ENCODE results near the gene ZNF428. TPM values are rescaled to one million over a fixed set of nuclear protein-coding genes. Genes with fewer than 3 reads are reported as not detected.

The ZNF428 gene
- total RNA-seq, 1 experiment from 2014 or later: 64.1 TPM

- Histone ChIP-seq H3K27ac (no peak overlapping the region), H3K4me1 (replicated peaks) (peaks cover 15% of the 10 kb centered on the region), H3K9me3 (replicated peaks) (no peaks in the 10 kb centered on the region), H3K27me3 (replicated peaks) (no peaks in the 10 kb centered on the region), H3K36me3 (peaks cover 54% of the 10 kb centered on the region), H3K4me3 (no peak overlapping the region)
- DNase-seq (ENCODE audit: low read depth in 1 of 2, low spot score in 2 of 2): no peak
Observed at GRCh38 chr19:43599635-43600295, 19.7 kb downstream of the ZNF428 start.

GRCh38 chr19:43598445-43599240 is 20.8 kb downstream of the ZNF428 start:
- Histone ChIP-seq H3K27me3 (replicated peaks) (no peaks in the 10 kb centered on the region), H3K4me1 (replicated peaks) (peaks cover 24% of the 10 kb centered on the region), H3K9me3 (replicated peaks) (no peaks in the 10 kb centered on the region), H3K36me3 (peaks cover 62% of the 10 kb centered on the region), H3K27ac (no peak overlapping the region), H3K4me3 (no peak overlapping the region)
- no peak for DNase-seq (ENCODE audit: low read depth in 1 of 2, low spot score in 2 of 2)

DNA sequence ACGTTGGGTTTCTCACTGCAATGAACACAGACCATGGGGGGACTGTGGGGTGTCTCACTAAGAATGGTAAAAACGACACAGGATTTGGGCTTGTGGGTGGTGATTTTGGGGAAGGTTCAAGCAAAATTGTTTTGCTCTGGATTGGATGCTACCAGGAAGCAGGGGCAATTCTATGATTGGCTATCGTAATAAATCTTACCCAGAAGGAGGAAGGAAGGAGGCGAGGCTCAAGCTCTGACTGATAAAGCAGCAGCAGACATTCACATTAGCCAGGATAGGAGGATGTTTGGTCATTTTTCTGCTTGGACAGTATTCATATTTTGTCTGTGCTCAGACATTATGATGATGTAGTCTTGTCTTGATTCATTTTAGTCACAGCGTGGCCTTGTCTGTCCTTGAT is 21.6 kb downstream of the ZNF428 start:
- Histone ChIP-seq H3K4me3 (no peak overlapping the region), H3K9me3 (replicated peaks) (no peaks in the 10 kb centered on the region), H3K36me3 (peaks cover 66% of the 10 kb centered on the region), H3K27me3 (replicated peaks) (no peaks in the 10 kb centered on the region), H3K27ac (no peak overlapping the region), H3K4me1 (replicated peaks) (peaks cover 24% of the 10 kb centered on the region)
- DNase-seq (ENCODE audit: low read depth in 1 of 2, low spot score in 2 of 2): no peak

GRCh38 chr19:43596842-43597461 is 22.5 kb downstream of the ZNF428 start:
- Histone ChIP-seq H3K9me3 (replicated peaks) (no peaks in the 10 kb centered on the region), H3K36me3 (peaks cover 68% of the 10 kb centered on the region), H3K4me3 (peak overlapping the region; percentile 48), H3K27ac (peak overlapping the region; percentile 97; the same call in 1 of the 2 replicates), H3K27me3 (replicated peaks) (no peaks in the 10 kb centered on the region), H3K4me1 (replicated peaks) (peaks cover 24% of the 10 kb centered on the region)
- peak in 1 of 2 experiments; percentile 15 for DNase-seq (ENCODE audit: low read depth in 1 of 2, low spot score in 2 of 2)

DNA sequence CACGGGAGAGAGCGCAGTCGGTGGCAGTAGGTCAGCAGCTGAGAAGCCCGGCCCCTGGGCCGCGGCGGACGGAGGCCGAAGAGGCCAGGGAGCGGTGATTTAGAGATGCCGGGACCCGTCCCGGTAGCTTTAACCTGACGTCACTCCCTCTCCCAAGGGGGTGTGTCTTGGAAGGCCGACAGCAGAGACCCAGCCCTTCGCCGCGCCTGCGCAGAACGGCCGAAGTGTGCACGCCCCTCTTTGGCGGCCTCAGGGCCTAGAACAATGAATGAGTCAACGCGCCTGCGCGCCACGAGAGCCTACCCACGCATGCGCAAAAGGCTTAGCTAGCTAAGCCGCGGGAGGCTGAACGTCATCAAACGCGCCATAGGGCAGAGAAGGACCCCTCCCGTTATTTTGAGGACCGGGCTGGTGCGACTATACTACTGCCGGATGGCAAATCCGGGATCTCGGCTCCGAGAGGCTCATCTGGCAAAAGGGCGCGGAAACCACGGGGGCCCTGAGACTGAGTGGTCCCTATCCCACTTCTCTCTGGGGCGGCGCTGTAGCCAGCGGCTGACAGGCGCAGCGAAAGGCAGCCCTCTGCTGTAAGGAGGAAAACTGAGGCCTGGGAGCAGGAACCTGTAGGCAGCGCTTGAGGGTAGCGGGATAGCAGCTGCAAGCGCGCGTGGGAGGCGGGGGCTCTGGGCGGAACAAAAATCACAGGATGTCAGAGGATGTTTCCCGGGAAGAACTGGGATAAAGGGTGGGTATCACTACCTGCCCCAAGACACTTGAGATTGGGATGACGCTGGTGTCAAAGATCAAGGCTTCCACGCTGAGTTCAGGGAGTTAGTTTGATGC is 23.2 kb downstream of the ZNF428 start, which contains the start of the genes IRGQ and ZNF576:
TSS of gene IRGQ (minus strand) at position 136 of the 843 bp plus-strand sequence. CDS start 796 bp downstream, outside the sequence.
TSS of gene ZNF576 (plus strand) at position 597 of the 843 bp plus-strand sequence. CDS start 514 bp downstream, outside the sequence.
- Histone ChIP-seq H3K4me3 (peak within 1 kb of the TSS; percentile 48), H3K9me3 (replicated peaks) (no peaks in the 10 kb centered on the region), H3K27me3 (replicated peaks) (no peaks in the 10 kb centered on the region), H3K4me1 (replicated peaks) (peaks cover 24% of the 10 kb centered on the region), H3K27ac (peak within 1 kb of the TSS; percentile 97), H3K36me3 (peaks cover 66% of the 10 kb centered on the region)
- DNase-seq (ENCODE audit: low read depth in 1 of 2, low spot score in 2 of 2): peak; percentile 100

GRCh38 chr19:43595605-43595998 is 23.8 kb downstream of the ZNF428 start:
- Histone ChIP-seq H3K4me3 (peak overlapping the region; percentile 48), H3K36me3 (peaks cover 66% of the 10 kb centered on the region), H3K9me3 (replicated peaks) (no peaks in the 10 kb centered on the region), H3K4me1 (replicated peaks) (peaks cover 24% of the 10 kb centered on the region), H3K27me3 (replicated peaks) (no peaks in the 10 kb centered on the region), H3K27ac (peak overlapping the region; percentile 45)
- no peak for DNase-seq (ENCODE audit: low read depth in 1 of 2, low spot score in 2 of 2)

GRCh38 chr19:43594710-43595604 is 24.5 kb downstream of the ZNF428 start:
- Histone ChIP-seq H3K27me3 (replicated peaks) (no peaks in the 10 kb centered on the region), H3K27ac (peak overlapping the region; percentile 45), H3K4me1 (replicated peaks) (peaks cover 24% of the 10 kb centered on the region), H3K4me3 (peak overlapping the region; percentile 48), H3K9me3 (replicated peaks) (no peaks in the 10 kb centered on the region), H3K36me3 (peaks cover 61% of the 10 kb centered on the region)
- peak; percentile 59 to 63 for DNase-seq (ENCODE audit: low read depth in 1 of 2, low spot score in 2 of 2)

DNA sequence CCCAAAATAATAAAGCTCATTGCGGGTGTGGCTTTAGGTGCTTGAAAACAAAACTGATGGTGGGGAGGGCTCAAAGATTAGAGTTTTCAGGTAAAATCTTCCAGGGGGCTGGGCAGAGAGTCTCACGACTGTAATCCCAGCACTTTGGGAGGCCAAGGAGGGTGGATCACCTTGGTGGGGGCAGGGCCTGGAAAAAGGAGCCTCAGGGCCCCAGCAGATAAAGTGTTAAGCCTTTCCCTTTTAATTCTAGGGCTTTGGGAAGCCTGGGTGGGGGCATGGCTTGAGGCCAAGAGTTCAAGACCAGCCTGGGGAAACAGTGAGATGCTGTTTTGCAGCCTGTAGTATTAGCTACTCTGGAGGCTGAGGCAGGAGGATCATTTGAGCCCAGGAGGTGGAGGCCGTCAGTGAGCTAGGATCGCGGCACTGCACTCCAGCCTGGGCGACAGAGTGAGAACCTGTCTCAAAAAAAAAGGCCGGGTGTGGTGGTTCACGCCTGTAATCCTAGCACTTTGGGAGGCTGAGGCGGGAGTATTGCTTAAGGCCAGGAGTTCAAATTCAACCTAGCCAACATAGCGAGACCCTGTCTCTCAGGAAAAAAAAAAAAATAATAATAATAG is 25.2 kb downstream of the ZNF428 start:
- Histone ChIP-seq H3K27me3 (replicated peaks) (no peaks in the 10 kb centered on the region), H3K4me1 (replicated peaks) (peaks cover 24% of the 10 kb centered on the region), H3K4me3 (peak overlapping the region; percentile 48), H3K27ac (no peak overlapping the region), H3K9me3 (replicated peaks) (no peaks in the 10 kb centered on the region), H3K36me3 (peaks cover 61% of the 10 kb centered on the region)
- DNase-seq (ENCODE audit: low read depth in 1 of 2, low spot score in 2 of 2): no peak

GRCh38 chr19:43592800-43593350 is 26.6 kb downstream of the ZNF428 start:
- Histone ChIP-seq H3K27me3 (replicated peaks) (no peaks in the 10 kb centered on the region), H3K4me3 (no peak overlapping the region), H3K4me1 (replicated peaks) (peaks cover 23% of the 10 kb centered on the region), H3K36me3 (peaks cover 56% of the 10 kb centered on the region), H3K9me3 (replicated peaks) (no peaks in the 10 kb centered on the region), H3K27ac (no peak overlapping the region)
- DNase-seq (ENCODE audit: low read depth in 1 of 2, low spot score in 2 of 2): no peak

GRCh38 chr19:43591904-43592772 is 27.3 kb downstream of the ZNF428 start:
- DNase-seq (ENCODE audit: low read depth in 1 of 2, low spot score in 2 of 2): no peak
- no peaks in the 10 kb centered on the region for H3K27me3 ChIP-seq (replicated peaks)
- H3K4me1 ChIP-seq (replicated peaks): peaks cover 15% of the 10 kb centered on the region
- no peaks in the 10 kb centered on the region for H3K9me3 ChIP-seq (replicated peaks)
- no peak overlapping the region for H3K27ac ChIP-seq
- no peak overlapping the region for H3K4me3 ChIP-seq
- H3K36me3 ChIP-seq: peaks cover 60% of the 10 kb centered on the region

- H3K4me1 ChIP-seq (replicated peaks): peaks cover 8% of the 10 kb centered on the region
- H3K36me3 ChIP-seq: peaks cover 71% of the 10 kb centered on the region
- no peak for DNase-seq (ENCODE audit: low read depth in 1 of 2, low spot score in 2 of 2)
- no peaks in the 10 kb centered on the region for H3K27me3 ChIP-seq (replicated peaks)
- no peaks in the 10 kb centered on the region for H3K9me3 ChIP-seq (replicated peaks)
- no peak overlapping the region for H3K27ac ChIP-seq
- H3K4me3 ChIP-seq: no peak overlapping the region
Observed at GRCh38 chr19:43589678-43590077, 29.8 kb downstream of the ZNF428 start.
